ENCODE measurements around the gene OR52N1. TPM values are rescaled to one million over a fixed set of nuclear protein-coding genes. Genes with fewer than 3 reads are reported as not detected.

Gene OR52N1
- total and polyA plus RNA-seq, 2 experiments from 2014 or later, result not detected

GRCh38 chr11:5831196-5831829 lies 40.2 kb upstream of the OR52N1 start:
- no peaks in the 10 kb centered on the region; the same call in 1 of the 2 replicates for H3K9me2 ChIP-seq (ENCODE audit: insufficient read depth)
- Mint-ChIP-seq H3K9me3 (peaks cover 8% of the 10 kb centered on the region), H3K27me3 (ENCODE audit: insufficient read depth, low read depth, poor library complexity) (no peaks in the 10 kb centered on the region), H3K27ac (peak overlapping the region; percentile 6; the same call in 1 of the 2 replicates), H3K4me3 (no peak overlapping the region), H3K36me3 (ENCODE audit: low read depth) (peaks cover 6% of the 10 kb centered on the region; the same call in 2 of the 3 replicates), H3K4me1 (peaks cover 6% of the 10 kb centered on the region; the same call in 2 of the 3 replicates)
- no peak overlapping the region for H3K4me2 ChIP-seq
- H4K20me1 ChIP-seq (replicated peaks; ENCODE audit: insufficient read depth), result no peaks in the 10 kb centered on the region
- no peak overlapping the region for H3K4me3 ChIP-seq
- H3K27me3 ChIP-seq (ENCODE audit: insufficient read depth), result no peaks in the 10 kb centered on the region
- no peaks in the 10 kb centered on the region for H3K4me1 ChIP-seq (ENCODE audit: insufficient read depth)
- H3K79me2 ChIP-seq (replicated peaks; ENCODE audit: insufficient read depth), result no peaks in the 10 kb centered on the region
- no peak overlapping the region for H3K27ac ChIP-seq (ENCODE audit: low read depth)
- ATAC-seq (peak; percentile 80), DNase-seq (ENCODE audit: low spot score) (peak; percentile 33)
- TF ChIP-seq ETS1 (IDR thresholded peaks at IDR 0.05) (no peak), JUNB (IDR thresholded peaks at IDR 0.05; ENCODE audit: unreplicated experiment) (no peak), POLR2AphosphoS5 (IDR thresholded peaks at IDR 0.05; ENCODE audit: low read depth) (no peak), EZH2phosphoT487 (IDR thresholded peaks at IDR 0.05; ENCODE audit: unreplicated experiment) (no peak), CTCF (conservative IDR thresholded peaks at IDR 0.05; ENCODE audit: low read depth in 2 of 2) (no peak), ZNF462 (CRISPR knock-in tag; IDR thresholded peaks at IDR 0.05) (no peak), ZNF114 (CRISPR knock-in tag; IDR thresholded peaks at IDR 0.05) (no peak), STAT1 (IDR thresholded peaks at IDR 0.05; ENCODE audit: unreplicated experiment) (no peak), CREB1 (CRISPR knock-in tag; IDR thresholded peaks at IDR 0.05; ENCODE audit: low read depth) (no peak), NANOG (IDR thresholded peaks at IDR 0.05; ENCODE audit: borderline replicate concordance) (no peak), ZNF331 (CRISPR knock-in tag; IDR thresholded peaks at IDR 0.05; ENCODE audit: low read depth) (no peak), EZH2 (IDR thresholded peaks at IDR 0.05; ENCODE audit: low read depth, unreplicated experiment) (no peak)
- TF ChIP-seq, protein P1, sequence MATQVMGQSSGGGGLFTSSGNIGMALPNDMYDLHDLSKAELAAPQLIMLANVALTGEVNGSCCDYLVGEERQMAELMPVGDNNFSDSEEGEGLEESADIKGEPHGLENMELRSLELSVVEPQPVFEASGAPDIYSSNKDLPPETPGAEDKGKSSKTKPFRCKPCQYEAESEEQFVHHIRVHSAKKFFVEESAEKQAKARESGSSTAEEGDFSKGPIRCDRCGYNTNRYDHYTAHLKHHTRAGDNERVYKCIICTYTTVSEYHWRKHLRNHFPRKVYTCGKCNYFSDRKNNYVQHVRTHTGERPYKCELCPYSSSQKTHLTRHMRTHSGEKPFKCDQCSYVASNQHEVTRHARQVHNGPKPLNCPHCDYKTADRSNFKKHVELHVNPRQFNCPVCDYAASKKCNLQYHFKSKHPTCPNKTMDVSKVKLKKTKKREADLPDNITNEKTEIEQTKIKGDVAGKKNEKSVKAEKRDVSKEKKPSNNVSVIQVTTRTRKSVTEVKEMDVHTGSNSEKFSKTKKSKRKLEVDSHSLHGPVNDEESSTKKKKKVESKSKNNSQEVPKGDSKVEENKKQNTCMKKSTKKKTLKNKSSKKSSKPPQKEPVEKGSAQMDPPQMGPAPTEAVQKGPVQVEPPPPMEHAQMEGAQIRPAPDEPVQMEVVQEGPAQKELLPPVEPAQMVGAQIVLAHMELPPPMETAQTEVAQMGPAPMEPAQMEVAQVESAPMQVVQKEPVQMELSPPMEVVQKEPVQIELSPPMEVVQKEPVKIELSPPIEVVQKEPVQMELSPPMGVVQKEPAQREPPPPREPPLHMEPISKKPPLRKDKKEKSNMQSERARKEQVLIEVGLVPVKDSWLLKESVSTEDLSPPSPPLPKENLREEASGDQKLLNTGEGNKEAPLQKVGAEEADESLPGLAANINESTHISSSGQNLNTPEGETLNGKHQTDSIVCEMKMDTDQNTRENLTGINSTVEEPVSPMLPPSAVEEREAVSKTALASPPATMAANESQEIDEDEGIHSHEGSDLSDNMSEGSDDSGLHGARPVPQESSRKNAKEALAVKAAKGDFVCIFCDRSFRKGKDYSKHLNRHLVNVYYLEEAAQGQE (IDR thresholded peaks at IDR 0.05; ENCODE audit: unreplicated experiment), result no peak
- H3F3A ChIP-seq (replicated peaks; ENCODE audit: low read depth), result no peaks in the 10 kb centered on the region
- H2AFZ ChIP-seq, result peak overlapping the region; percentile 98
- no peaks in the 10 kb centered on the region for H3K36me3 ChIP-seq (ENCODE audit: insufficient read depth)

Data from GM23338 (cell line).